A673 (cell line): Measurements from ENCODE around the gene CDADC1.

Source experiments
- CTCF ChIP-seq: fragments of 300-800, 200-600 bp; sonication (generic); conservative IDR thresholded peaks from 2 replicates; pipeline ENCODE4 v1.5.1; 2017; ENCODE audit warnings: low read depth, mild to moderate bottlenecking, antibody characterized with exemption, low read length, moderate library complexity, mixed read lengths
- EZH2 ChIP-seq: fragments of 200-600 bp; sonication (generic); IDR thresholded peaks from 2 replicates; pipeline ENCODE4 v1.6.1; 2017; ENCODE audit warnings: borderline replicate concordance, low read depth, mild to moderate bottlenecking, mixed read lengths, antibody characterized with exemption, low read length; ENCODE audit not compliant: poor library complexity, severe bottlenecking

GRCh38 chr13:49300276-49300675 is 52.6 kb downstream of the CDADC1 start:
- no peak for TF ChIP-seq CTCF
- TF ChIP-seq EZH2 = no peak
